GM21447 (cell line): ENCODE results near the gene PTPRN2.
"Not testable (repeated sequence)": the region's sequence is repeated elsewhere in the genome, so short reads cannot be mapped to it uniquely, and the experiment has no call there.

Source experiments
- ATAC-seq: cut with Tn5 transposase; IDR thresholded peaks from one replicate; pipeline ENCODE4 v1.9.1; 2021; ENCODE audit not compliant: unreplicated experiment

PTPRN2 gene

DNA sequence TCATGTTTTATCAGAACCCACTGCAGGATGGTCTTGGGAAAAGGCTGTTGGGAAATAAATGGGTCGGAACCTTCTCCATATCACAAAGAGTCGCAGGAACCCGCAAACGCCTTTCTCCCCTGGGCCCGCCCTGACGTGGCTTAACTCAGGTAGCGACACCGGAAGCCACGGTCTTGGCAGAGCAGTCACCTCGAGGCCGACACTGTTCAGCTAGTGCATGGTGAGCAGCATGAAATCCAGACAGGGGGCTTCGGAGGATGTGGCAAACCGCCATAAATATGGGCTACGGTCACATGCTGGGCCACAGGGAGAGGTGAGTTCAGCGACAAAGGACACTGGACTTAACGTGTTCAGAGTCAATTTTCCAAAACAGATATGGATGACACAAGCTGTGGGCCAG lies 421.9 kb downstream of the PTPRN2 start:
- no peak for ATAC-seq

GRCh38 chr7:158164101-158165095 lies 423.2 kb downstream of the PTPRN2 start:
- ATAC-seq: no peak

GRCh38 chr7:158161194-158161593 lies 426.4 kb downstream of the PTPRN2 start:
- no peak for ATAC-seq

DNA sequence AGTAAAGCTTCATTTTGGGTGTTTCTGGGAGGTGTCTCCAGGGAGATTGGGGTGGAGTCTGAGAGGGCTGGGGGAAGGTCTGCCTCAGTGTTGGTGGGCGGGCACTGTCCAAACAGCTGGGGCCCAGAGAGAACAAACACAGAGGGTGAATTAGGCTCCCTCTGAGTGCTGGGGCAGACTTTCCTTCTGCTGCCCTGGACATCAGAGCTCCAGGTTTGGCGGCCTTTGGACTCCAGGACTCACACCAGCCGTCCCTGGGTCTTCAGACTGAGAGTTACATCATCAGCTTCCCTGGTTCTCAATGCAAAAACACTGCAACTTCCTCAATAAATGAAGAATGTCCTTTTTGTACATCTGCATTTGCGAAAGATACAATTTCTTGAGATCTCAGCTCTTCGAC lies 427.4 kb downstream of the PTPRN2 start:
- no peak for ATAC-seq

DNA sequence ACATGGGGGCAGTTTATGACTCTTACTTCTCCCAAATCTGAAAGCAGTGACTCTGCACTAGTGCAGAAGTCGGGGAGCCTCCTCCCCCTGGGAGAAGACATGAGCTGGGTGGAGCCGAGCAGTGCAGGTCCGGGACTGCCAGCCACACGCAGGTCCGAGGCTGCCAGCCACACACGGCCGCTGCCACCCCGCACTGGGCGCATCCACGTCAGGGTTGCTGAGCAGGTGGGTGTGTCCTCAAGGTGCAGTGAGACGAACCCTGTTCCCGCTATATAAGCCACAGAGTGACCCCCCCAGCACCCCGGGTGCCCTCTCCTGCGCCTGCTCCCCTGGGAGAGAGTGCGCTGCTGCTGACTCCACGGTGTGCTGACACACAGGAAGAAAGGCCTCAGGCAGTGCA lies 430.2 kb downstream of the PTPRN2 start:
- no peak for ATAC-seq

DNA sequence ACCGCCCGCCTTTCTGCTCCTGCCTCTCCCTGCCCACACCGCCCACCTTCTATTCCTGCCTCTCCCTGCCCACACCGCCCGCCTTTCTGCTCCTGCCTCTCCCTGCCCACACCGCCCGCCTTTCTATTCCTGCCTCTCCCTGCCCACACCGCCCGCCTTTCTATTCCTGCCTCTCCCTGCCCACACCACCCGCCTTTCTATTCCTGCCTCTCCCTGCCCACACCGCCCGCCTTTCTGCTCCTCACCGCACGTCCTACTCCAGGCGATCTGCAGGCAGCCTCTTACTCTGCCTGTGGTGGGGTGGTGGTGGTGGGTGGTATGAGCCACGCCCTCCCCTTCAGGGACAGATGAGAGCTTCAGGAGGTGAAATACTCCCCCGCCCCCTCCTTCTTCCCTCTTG lies 436.4 kb downstream of the PTPRN2 start:
- not testable (repeated sequence) for ATAC-seq

DNA sequence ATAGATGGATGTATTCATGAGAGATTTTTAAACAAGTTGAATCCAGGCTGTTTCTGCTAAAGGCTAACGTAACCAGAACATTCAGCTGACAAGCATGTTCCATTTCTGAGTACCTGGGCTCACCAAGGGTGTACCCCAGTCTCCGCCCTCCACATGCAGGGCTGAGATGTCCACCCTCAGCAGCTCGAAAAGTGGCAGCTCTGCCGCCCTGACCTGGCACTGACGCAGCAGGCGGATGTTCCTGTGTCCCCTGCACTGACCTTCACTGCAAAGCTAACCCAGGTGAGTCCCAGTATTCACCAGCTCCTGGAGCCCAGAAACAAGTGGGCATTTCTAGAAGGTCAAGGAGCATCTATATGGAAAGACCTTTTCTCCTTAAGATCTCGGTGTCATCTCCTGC lies 437.4 kb downstream of the PTPRN2 start:
- ATAC-seq: no peak

GRCh38 chr7:158147431-158147830 lies 440.2 kb downstream of the PTPRN2 start:
- not testable (repeated sequence) for ATAC-seq

GRCh38 chr7:158145370-158145769 lies 442.3 kb downstream of the PTPRN2 start:
- ATAC-seq: no peak

- ATAC-seq: no peak
These were observed 444.2 kb downstream of the PTPRN2 start for GRCh38 chr7:158143196-158144120.

DNA sequence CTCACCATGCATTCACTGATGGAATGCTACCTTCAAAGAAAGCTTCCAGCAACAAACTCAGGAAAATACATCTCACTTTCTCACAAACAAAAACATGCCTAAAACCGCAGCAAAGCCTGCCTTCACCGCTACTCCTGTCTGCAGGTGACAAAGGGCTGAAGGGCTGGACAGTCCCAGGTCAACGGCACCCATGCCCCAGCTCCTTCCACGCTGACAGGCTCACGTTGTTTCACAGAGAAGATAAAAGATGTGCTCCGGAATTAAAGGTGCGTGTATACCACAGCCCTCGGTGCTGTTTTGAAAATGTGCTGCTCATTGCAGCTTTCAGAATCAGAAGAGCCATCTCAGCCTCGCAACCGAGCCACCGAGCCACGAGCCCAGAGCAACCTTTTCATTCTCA lies 445.0 kb downstream of the PTPRN2 start:
- no peak for ATAC-seq

DNA sequence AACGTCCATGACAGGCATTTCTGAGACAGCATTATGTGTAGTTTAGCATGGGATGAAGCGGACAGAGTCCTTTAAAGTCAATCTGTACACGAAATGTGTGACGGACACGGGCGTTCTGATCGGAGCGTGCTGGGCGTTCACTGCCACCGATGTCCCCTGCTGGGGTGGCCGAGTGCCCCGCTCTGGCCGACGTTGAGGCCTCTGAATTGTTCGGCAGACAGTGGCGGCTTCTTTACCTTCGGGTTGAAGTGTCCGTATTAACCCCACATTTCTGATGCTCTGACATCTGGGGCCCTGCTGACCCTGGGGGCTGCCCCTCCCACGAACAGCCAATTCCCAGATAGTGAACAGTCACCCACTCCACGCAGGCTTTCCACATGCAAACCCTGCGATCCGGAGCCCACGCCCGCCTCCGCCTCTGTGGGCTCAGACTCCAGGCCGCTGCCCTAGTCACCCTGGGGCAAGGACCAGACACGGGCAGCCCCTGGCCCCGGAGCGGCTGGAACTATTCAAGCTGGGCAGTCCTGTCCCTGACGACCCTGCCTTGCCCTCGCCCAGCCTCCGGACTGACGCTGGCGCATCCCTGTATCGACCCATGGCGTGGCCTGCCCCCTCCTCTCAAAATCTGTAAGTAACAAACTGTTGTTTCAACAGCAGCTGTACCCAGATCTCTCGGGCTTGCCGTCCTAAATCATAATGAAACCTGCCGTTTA lies 445.7 kb downstream of the PTPRN2 start:
- no peak for ATAC-seq

DNA sequence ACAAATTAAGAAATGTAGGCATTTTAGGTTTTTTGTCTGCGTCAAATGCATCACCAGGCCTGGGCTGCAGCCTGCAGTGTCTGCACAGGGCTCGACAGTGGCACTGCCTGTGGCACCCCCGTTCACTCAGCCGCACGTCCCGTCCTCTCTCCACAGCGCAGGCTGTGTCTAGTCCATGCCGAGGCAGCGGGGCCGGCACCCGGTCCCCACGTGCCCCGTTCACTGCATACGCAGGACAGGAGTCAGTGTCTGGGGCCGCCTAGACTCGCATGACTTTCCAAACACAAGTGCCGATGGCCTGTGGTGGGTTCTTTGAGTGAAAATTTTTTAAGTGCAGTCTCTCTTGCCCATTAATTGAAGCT lies 446.4 kb downstream of the PTPRN2 start:
- no peak for ATAC-seq

GRCh38 chr7:158140538-158141220 lies 446.9 kb downstream of the PTPRN2 start:
- no peak for ATAC-seq

GRCh38 chr7:158139499-158139898 lies 448.1 kb downstream of the PTPRN2 start:
- no peak for ATAC-seq

- no peak for ATAC-seq
These were observed 449.4 kb downstream of the PTPRN2 start for GRCh38 chr7:158138329-158138597.

- no peak for ATAC-seq
These were observed 449.9 kb downstream of the PTPRN2 start for GRCh38 chr7:158137516-158138328.

GRCh38 chr7:158135931-158136330 lies 451.7 kb downstream of the PTPRN2 start:
- no peak for ATAC-seq

- no peak for ATAC-seq
These were observed 452.8 kb downstream of the PTPRN2 start for GRCh38 chr7:158134824-158135223.
